ENCODE data around the gene RNU7-1. TPM values are rescaled to one million over a fixed set of nuclear protein-coding genes. Genes with fewer than 3 reads are reported as not detected.

The RNU7-1 gene
- total and polyA plus RNA-seq, 9 of the 15 experiments (the other 6 are each of a cell fraction or from before 2014, with no cell fraction given) = not detected

- TF ChIP-seq NKRF (IDR thresholded peaks at IDR 0.05; ENCODE audit: borderline replicate concordance) (no peak), ATF1 (CRISPR knock-in tag; IDR thresholded peaks at IDR 0.05) (no peak), ATF1 (tag; IDR thresholded peaks at IDR 0.05) (peak; percentile 16; the same call in 1 of the 2 replicates), ZBTB2 (IDR thresholded peaks at IDR 0.05) (peak; percentile 32; the same call in 1 of the 2 replicates), PHB (CRISPR knock-in tag; IDR thresholded peaks at IDR 0.05) (no peak), POLR2A (conservative IDR thresholded peaks at IDR 0.05) (no peak), NCOA6 (IDR thresholded peaks at IDR 0.05) (no peak), JUNB (CRISPR knock-in tag; conservative IDR thresholded peaks at IDR 0.05) (no peak), KAT2B (IDR thresholded peaks at IDR 0.05; ENCODE audit: low read depth, low read length) (no peak), BRCA1 (IDR thresholded peaks at IDR 0.05) (no peak), BRCA1 (CRISPR knock-in tag; IDR thresholded peaks at IDR 0.05) (no peak), ZNF696 (CRISPR knock-in tag; conservative IDR thresholded peaks at IDR 0.05) (no peak), ZNF347 (CRISPR knock-in tag; IDR thresholded peaks at IDR 0.05; ENCODE audit: low read depth) (no peak), ID3 (CRISPR knock-in tag; IDR thresholded peaks at IDR 0.05) (no peak), ID3 (tag; IDR thresholded peaks at IDR 0.05) (peak; percentile 42; the same call in 1 of the 2 replicates), HDGF (IDR thresholded peaks at IDR 0.05) (no peak), ZFX (CRISPR knock-in tag; IDR thresholded peaks at IDR 0.05) (0 out of 2 replicates have a peak, but pooled peaks have one; percentile 5), HMG20B (CRISPR knock-in tag; IDR thresholded peaks at IDR 0.05) (no peak), SETDB1 (IDR thresholded peaks at IDR 0.05; ENCODE audit: low read length) (no peak), HSF4 (CRISPR knock-in tag; IDR thresholded peaks at IDR 0.05; ENCODE audit: borderline replicate concordance) (no peak), ZNF592 (IDR thresholded peaks at IDR 0.05) (0 out of 2 replicates have a peak, but pooled peaks have one; percentile 43), ZNF551 (CRISPR knock-in tag; IDR thresholded peaks at IDR 0.05) (no peak), ETV5 (CRISPR knock-in tag; IDR thresholded peaks at IDR 0.05; ENCODE audit: low read depth) (no peak)
These were observed 18.8 kb downstream of the RNU7-1 start (continued) for GRCh38 chr12:6962285-6963015.

Data from K562 (cell line).